ENCODE results near the gene GON4L. TPM values are rescaled to one million over a fixed set of nuclear protein-coding genes. Genes with fewer than 3 reads are reported as not detected.

The GON4L gene
- total RNA-seq, 1 donor from 2014 or later: 46.5 TPM

DNA sequence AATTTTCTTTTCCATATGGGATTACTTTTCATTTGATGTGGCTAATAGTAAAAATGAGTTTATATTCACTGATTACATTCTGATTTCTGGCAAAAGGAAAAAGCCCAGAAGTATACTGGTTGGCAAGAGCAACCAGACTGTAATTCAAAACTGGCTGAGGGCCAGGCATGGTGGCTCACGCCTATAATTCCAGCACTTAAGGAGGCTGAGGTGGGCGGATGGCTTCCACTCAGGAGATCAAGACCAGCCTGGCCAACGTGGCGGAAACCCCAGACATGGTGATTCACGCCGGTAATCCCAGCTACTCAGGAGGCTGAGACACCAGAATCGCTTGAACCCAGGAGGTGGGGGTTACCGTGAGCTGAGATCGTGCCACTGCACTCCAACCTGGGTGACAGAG, 16.8 kb upstream of the GON4L start:
- Mint-ChIP-seq H3K27ac (ENCODE audit: unreplicated experiment) (peak overlapping the region; percentile 45), H3K9me3 (ENCODE audit: low read depth) (no peaks in the 10 kb centered on the region), H3K27me3 (ENCODE audit: low read depth) (no peaks in the 10 kb centered on the region), H3K36me3 (ENCODE audit: low read depth) (no peaks in the 10 kb centered on the region), H3K4me3 (ENCODE audit: unreplicated experiment) (no peak overlapping the region), H3K4me1 (ENCODE audit: low read depth) (peaks cover 9% of the 10 kb centered on the region)
- no peak for DNase-seq (ENCODE audit: low spot score)
- TF ChIP-seq, protein P1, sequence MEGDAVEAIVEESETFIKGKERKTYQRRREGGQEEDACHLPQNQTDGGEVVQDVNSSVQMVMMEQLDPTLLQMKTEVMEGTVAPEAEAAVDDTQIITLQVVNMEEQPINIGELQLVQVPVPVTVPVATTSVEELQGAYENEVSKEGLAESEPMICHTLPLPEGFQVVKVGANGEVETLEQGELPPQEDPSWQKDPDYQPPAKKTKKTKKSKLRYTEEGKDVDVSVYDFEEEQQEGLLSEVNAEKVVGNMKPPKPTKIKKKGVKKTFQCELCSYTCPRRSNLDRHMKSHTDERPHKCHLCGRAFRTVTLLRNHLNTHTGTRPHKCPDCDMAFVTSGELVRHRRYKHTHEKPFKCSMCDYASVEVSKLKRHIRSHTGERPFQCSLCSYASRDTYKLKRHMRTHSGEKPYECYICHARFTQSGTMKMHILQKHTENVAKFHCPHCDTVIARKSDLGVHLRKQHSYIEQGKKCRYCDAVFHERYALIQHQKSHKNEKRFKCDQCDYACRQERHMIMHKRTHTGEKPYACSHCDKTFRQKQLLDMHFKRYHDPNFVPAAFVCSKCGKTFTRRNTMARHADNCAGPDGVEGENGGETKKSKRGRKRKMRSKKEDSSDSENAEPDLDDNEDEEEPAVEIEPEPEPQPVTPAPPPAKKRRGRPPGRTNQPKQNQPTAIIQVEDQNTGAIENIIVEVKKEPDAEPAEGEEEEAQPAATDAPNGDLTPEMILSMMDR (IDR thresholded peaks at IDR 0.05): no peak

DNA sequence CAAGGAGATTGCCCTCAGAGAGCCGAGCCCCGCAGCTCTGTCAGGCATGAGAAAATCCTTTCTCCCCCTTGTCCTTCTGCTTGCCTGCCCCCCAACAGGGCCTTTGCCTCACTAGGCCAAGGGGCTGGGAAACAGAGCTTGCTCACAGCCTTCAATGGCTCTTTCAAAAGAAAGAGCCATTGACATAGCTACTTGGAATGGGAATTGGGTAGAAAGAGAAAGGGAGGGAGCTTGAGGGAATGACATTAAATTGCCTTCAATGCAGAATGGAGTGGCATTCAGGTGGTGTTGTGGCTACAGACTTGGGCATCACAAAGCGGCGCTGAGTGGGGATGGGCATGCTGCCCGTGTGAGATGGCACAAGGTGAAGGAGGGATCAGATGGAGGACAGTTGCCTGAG, 15.5 kb upstream of the GON4L start:
- Mint-ChIP-seq H3K27me3 (ENCODE audit: low read depth) (no peaks in the 10 kb centered on the region), H3K27ac (ENCODE audit: unreplicated experiment) (no peak overlapping the region), H3K4me1 (ENCODE audit: low read depth) (peaks cover 9% of the 10 kb centered on the region), H3K9me3 (ENCODE audit: low read depth) (no peaks in the 10 kb centered on the region), H3K4me3 (ENCODE audit: unreplicated experiment) (no peak overlapping the region), H3K36me3 (ENCODE audit: low read depth) (no peaks in the 10 kb centered on the region)
- no peak for DNase-seq (ENCODE audit: low spot score)
- TF ChIP-seq, protein P1 (IDR thresholded peaks at IDR 0.05): no peak

DNA sequence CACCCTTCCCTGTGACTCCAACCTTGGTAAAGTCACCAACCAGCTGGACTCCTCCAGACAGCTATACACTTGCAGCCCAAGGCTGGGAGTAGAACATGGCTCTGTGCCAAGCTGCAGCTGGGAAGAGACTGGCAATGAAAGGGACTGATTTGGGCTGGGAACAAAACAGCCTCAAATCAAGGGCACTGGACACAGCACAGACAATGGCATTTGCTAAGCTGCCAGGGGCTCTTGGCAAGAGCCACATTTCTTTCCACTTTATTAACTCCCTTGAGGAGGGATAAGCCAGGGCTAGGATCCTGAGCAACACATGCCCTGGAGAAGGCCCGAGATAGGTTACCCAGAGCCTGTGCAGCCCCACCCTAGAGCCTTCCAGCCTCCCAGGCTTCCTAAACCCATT, 14.4 kb upstream of the GON4L start:
- Mint-ChIP-seq H3K27me3 (ENCODE audit: low read depth) (no peaks in the 10 kb centered on the region), H3K4me1 (ENCODE audit: low read depth) (peaks cover 9% of the 10 kb centered on the region), H3K9me3 (ENCODE audit: low read depth) (no peaks in the 10 kb centered on the region), H3K36me3 (ENCODE audit: low read depth) (no peaks in the 10 kb centered on the region), H3K4me3 (ENCODE audit: unreplicated experiment) (no peak overlapping the region), H3K27ac (ENCODE audit: unreplicated experiment) (no peak overlapping the region)
- TF ChIP-seq, protein P1 (IDR thresholded peaks at IDR 0.05): no peak
- DNase-seq (ENCODE audit: low spot score): no peak

DNA sequence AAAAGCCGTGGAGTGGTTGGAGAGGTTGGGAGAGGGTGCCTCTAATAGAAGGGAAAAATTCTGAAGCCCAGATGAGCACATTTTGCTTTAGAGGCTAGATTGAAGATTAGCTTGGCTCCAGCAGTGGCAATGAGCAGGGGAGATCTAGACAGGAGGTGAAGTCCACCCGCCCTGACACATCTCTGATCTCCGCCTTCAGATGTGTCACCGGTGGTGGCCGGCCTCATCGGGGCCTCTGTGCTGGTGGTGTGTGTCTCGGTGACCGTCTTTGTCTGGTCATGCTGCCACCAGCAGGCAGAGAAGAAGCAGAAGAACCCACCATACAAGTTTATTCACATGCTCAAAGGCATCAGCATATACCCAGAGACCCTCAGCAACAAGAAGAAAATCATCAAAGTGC, 10.8 kb upstream of the GON4L start:
- Mint-ChIP-seq H3K4me1 (ENCODE audit: low read depth) (peaks cover 5% of the 10 kb centered on the region), H3K9me3 (ENCODE audit: low read depth) (no peaks in the 10 kb centered on the region), H3K4me3 (ENCODE audit: unreplicated experiment) (no peak overlapping the region), H3K27me3 (ENCODE audit: low read depth) (no peaks in the 10 kb centered on the region), H3K36me3 (ENCODE audit: low read depth) (no peaks in the 10 kb centered on the region), H3K27ac (ENCODE audit: unreplicated experiment) (no peak overlapping the region)
- TF ChIP-seq, protein P1 (IDR thresholded peaks at IDR 0.05): no peak
- no peak for DNase-seq (ENCODE audit: low spot score)

DNA sequence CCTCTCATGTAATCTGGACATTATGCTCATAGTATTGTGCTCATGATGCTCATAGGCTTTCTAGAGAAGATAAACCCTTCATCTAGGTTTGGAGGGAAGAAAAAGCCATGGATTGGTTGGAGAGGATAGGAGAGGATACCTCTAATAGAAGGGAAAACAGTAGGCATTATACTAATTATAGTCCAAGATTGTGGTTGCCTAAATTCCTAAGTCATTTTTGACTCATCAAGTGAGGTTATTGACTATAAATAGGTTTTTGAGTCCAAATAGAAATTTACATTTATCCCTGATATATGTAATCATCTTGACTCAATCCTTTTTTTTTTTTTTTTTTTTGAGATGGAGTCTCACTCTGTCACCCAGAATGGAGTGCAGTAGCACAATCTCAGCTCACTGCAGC, 7.4 kb upstream of the GON4L start:
- H3K36me3 Mint-ChIP-seq (ENCODE audit: low read depth): no peaks in the 10 kb centered on the region
- H3K4me3 Mint-ChIP-seq (ENCODE audit: unreplicated experiment): no peak overlapping the region
- TF ChIP-seq, protein P1 (IDR thresholded peaks at IDR 0.05): no peak
- peaks cover 3% of the 10 kb centered on the region for H3K4me1 Mint-ChIP-seq (ENCODE audit: low read depth)
- no peaks in the 10 kb centered on the region for H3K9me3 Mint-ChIP-seq (ENCODE audit: low read depth)
- no peak overlapping the region for H3K27ac Mint-ChIP-seq (ENCODE audit: unreplicated experiment)
- peaks cover 3% of the 10 kb centered on the region for H3K27me3 Mint-ChIP-seq (ENCODE audit: low read depth)
- no peak for DNase-seq (ENCODE audit: low spot score)
